Hematopoietic multipotent progenitor cell treated with erythropoietin and hydrocortisone succinate and interleukin-3 and kit ligand, for 8 days (in vitro differentiated cells): ENCODE data around the gene MYL4.
"Not testable (repeated sequence)": the region's sequence is repeated elsewhere in the genome, so short reads cannot be mapped to it uniquely, and the experiment has no call there.

Experiments used
- DNase-seq: peaks from one replicate; pipeline ENCODE4 v3.0.0-alpha.2; 2015

Gene MYL4

DNA sequence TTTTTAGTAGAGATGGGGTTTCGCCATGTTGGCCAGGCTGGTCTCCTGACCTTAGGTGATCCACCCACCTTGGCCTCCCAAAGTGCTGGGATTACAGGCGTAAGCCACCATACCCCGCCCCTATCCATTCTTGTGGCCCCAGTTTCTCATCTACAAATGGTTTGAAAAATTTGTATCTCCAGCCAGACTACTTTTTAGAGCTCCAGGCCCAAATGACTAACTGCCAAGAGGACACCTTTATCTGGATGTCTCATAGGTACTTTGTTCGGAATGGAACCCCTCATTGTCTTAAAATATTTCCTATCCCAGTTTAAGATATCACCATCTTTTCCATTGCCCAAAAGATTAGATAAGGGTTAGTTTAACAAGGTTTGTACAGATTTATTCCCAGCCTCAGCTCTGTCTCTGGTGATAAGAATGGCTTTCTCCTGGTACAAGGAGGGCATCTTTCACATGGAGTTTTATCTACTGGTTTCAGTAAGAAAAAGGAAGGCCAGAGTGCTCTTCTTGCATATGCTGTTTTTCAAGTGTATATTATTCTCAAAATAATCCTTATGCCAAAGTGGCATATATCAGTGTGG lies 15.1 kb upstream of the MYL4 start:
- peak; percentile 59 for DNase-seq

DNA sequence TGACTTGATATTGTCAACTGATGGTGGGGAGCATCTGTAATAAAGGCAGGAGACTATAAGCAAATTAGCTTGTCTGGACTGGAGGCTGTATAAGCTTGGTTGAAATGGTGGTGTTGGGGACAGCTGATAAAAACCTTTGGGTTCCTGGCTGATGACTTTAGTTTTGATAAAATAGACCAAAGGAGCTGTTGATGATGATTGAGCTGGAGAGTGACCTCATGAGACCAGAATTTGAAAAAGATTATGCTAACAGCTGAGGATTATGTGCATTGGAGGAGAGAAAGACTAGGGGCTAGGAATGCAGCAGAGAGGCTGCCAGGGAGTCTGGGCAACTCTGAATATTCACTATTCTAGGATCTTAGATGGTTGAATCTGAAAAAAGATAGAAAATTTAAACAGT lies 11.3 kb upstream of the MYL4 start:
- peak; percentile 93 for DNase-seq

DNA sequence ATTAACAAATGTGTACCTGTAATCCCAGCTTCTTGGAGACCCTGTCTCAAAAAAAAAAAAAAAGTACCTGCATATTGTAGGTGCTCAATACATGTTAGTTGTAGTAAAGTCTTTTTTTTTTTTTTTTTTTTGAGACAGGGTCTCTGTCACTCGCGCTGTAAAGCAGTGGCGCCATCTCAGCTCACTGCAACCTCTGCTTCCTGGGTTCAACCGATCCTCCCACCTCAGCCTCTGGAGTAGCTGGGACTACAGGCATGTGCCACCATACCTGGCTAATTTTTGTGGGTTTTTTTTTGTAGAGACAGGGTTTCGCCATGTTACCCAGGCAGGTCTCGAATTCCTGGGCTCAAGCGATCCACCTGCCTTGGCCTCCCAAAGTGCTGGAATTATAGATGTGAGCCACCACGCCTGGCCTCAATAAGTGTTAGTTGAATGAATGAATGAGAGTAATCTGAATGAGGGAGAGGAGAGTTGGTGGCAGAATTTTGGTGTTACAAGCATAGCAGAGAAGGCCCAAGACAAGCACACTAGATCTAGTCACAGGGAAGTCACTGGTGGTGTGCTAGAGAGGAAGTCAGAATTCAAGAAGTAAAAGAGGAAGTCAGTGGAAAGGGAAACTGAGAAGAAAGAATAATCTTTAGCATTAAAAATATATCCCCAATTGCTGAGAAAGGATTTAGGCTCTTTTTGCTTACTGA lies 9.4 kb upstream of the MYL4 start:
- DNase-seq = no peak

DNA sequence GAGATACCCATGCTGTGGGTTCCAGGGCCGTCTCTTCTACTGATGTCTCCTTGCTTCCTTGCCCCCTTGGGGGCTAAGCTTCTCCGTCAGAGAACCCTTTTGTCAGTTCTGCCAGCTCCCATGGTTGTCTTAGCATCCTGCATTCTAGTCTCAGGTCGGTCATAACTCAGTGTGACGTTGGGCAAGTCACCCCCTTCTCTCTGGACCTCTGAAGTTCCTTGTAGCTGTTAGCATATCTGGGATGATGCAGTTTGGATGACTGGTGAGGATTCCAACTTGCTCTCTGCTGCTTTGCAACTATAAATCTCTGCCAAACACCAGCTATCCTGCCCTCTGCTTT lies 8.9 kb upstream of the MYL4 start:
- DNase-seq = no peak

DNA sequence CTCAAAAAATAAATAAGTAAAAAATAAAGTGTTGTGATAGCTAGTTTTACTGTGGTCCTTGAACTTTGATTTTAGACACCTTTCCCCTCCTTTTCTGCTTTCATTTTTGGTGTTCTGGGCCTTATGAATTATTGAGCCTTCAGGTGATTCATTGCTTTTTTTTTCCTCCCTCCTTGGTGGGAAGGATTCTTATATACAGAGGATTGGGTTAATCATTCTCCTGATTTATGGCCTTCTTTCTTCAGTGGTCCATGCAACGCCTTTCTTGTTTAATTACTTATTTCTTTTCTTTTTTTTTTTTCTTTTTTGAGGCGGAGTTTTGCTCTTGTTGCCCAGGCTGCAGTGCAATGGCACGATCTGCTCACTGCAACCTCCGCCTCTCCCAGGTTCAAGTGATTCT lies 8.0 kb upstream of the MYL4 start:
- DNase-seq = no peak

DNA sequence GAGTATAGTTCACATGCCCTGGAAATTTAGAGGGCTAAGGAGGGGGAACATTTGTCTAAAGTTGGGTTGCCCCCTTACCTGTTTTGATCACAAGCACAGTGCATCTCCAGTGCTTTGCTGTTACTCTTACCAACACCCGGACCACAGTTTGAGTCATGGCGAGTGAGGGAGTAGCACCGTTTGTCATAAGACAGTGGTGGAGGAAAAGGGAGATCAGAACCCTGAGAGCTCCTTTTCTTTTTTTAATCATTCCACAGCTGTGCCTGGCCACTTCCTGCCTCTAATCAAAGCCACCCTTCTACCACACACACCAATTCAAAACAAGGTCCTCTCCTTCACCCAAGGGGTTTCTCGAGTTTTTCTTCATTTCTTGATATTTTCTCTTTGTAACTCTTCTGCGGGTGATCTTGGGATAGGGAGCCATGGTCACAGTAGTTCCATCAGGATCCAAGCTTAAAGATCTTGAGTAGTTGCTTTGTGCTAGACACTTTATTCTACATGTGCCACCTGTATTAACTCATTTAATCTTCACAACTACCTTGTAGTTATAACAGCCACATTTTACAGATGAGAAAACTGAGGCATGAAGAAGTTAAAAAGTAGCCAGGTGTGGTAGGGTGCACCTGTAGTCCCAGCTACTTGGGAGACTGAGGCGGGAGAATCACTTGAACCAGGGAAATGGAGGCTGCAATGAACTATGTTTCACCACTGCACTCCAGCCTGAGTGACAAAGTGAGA lies 5.0 kb upstream of the MYL4 start:
- DNase-seq = peak; percentile 61

DNA sequence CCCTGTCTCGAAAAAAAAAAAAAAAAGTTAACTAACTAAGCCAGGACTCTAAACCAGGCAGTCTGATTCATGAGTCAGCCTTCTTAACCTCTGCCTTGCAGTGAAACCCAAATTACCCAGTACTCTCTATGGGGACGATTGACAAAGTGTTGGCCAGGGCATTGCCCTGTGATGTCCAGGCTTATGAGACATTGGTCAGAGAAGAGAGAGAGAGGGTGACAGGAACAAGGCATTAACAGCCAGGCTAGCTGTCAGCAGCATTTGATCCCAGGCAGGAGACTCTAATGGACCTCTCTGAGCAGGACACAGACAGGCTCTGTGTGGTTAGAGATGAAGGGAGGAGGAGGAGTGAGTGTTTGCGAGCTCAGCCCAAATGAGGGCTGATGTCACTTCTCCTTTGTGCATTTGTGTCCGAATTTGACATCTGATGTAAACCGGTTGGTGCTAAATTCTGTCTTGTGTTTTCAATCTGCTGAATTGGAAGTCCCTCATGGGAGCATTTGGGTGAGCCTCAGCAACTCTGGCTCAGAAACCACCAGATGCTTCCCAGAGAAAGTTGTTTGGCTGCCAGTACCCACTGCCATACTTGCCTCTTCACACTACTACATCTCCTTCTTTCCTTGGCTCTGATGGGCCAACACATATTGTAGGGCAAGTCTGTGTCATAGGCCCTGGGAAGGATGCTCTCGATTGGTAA lies 4.3 kb upstream of the MYL4 start:
- no peak for DNase-seq

DNA sequence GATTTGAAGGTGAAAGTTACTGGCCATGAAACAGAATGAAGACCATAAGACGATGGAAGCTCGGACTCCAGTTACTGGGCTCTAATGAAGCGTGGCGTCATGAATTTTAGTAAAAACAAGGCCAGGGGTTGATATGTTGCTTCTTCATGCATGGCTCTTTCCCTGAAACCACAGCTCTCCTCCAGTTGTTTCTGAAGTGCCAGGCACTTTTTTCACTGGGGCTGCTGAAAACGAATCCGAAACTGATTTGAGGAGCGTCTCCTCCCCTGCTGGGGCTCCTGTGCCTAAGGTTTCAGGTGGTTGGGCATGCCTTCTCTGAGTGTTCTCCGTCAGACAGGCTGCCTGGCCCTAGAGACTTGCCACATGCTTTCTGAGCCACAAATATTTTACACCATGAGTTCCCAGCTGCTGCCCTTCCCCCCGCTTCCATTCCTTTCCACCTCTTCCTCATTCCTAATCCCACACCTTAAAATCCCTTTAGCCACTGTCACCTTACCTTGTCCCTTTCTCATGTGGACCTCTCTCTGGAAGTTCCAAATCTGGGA lies 3.7 kb upstream of the MYL4 start:
- DNase-seq = no peak

DNA sequence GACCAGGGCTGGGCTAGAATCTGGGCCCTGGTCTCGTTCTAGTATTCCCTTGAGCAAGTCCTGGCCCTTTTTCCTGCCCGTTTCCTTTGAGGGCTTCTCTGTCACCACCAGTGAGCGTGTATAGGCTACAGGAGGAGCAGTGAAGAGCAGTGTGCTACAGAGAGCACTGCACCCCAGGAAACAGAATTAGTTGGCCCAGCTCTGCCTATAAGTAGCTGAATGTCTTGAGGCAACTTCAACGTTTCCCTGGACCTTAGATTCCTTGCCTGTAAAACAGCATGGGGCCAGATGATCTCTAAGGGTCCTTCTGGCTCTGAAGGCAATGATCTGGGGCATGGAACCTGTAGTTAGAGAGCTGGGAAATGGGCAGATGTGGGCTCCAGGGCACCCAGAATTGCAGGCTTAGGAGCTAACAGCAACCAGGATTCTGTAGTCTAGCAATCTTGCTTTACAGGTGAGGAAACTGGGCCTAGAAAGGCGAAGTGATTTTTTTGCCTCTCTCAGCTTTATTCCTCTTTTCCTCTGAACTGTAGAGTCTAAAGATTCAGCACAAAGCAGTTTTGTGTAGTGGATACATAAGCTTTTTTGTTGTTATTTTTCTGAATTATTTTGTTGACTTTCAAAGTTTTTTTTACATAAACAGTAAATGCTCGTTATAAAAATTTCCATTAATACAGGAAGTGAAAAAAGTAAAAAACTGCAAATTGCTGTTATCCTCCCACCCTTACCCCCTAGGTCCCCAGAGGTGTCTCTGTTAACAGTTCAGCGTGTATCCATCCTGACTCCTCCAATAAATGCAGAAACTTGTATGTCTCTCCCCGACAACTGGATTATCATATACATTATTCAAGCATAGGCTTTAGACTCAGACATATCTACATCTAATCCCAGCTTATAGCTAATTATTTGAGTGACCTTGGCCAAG lies 1.7 kb upstream of the MYL4 start:
- no peak for DNase-seq

DNA sequence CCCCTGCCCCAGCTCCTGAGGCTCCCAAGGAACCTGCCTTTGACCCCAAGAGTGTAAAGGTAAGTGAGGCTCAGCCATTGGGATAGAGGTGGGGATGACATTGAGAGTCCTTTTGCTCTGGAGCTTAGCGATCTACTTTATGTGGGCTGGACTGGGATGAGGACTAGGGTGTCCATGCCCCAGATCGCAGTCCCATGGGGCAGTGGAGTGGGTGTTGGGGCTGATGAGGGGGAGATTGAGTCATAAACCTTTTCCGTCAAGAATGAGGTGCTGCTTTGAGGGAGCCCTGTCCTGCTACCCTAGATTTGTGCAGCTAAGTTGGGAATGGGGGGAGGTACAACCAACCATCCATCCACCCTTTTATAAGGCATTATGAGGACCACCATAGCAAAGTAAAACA lies 351 bp downstream of the MYL4 start:
- no peak for DNase-seq

DNA sequence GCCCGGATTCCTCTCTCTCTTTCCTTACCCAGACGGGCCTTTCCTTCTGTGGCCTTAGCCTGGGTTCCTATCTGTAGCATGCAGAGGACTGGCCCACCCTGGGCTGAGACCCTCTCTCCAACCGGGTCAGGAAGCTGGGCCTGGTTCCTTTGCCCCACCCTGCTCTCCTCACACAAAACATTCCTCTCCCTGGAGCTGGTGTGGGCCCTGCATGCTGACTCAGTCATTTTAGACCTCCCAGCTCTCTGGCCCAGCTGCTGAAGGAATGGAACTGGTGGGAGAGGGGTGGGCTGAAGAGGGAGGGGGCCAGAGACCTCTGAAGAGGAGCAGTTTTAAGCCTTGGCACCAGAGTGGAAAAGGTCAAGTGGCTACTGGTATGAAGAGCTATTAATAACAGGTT lies 957 bp downstream of the MYL4 start:
- DNase-seq = no peak

DNA sequence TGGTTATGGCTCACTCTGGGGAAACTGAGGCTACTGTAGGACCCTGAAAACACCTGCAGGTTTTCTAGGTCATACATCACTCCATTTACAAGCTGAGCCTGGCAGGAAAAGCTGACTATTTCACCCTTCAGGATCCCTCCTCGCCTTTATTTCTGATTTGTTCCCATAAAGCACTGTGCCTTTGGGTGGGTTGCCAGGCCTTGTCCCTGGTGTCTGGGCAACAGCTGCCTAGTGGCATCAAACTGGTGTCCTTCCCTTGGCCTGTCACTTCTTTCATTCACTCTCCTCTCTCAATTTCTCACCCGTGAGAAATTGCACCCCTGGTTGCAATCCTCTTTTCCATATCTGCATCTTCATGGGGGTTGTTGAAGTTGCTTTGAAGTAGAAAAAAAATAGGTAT lies 1.6 kb downstream of the MYL4 start:
- DNase-seq = no peak

DNA sequence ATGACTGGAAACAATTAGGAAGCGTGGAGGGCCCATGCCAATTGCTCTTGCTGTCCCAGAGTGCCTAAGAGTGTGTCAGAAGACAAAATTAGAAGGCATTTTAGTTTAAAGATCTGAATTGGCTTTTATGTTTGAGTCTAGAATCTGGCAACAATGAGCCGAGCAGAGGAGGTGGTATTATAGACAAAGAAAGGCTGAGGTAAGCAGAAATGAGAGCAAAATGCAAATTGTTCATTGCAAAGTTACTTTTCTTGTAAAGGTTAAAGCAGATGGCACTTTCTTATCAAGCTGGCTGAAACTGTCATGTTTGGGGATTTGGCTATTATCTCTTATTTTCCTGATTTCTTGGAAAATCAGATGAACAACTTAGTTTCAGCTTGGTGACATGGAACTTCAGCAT lies 3.3 kb downstream of the MYL4 start:
- DNase-seq = no peak

DNA sequence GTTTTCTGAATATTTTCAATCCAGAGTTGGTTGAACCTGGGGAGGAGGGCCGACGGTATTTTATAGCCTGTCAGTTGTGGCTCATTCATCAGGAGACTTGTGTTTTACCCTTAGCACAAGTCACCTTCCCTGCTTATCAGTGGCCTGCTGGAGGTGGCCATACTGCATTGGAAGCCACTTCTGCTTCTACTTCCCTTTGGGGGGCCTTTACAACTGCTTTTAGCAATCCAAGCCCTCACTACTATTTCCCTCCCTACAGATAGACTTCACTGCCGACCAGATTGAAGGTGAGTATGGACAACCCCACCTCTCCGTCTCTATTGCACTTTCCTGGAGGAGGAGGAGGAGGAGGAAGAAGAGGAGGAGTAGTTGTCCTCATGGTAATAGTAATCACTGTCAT lies 4.4 kb downstream of the MYL4 start:
- no peak for DNase-seq

DNA sequence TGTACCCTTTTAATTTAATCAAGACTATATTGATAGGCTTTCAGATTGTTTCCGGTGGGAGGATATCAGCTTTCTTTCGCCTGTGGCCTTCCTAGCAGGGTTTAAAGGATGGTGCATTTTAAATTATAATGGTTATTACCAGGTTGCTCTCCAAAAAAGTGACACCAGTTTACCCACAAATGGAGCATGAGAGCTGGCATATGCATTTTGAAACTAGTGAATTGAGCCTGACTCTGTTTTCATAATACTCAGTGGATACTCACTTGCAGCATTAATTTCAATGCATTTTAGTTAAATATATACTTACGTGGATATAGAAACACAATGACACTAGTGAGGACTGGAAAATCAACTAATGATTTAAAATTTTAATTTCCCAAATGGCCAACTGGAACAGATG lies 5.8 kb downstream of the MYL4 start:
- DNase-seq = no peak

DNA sequence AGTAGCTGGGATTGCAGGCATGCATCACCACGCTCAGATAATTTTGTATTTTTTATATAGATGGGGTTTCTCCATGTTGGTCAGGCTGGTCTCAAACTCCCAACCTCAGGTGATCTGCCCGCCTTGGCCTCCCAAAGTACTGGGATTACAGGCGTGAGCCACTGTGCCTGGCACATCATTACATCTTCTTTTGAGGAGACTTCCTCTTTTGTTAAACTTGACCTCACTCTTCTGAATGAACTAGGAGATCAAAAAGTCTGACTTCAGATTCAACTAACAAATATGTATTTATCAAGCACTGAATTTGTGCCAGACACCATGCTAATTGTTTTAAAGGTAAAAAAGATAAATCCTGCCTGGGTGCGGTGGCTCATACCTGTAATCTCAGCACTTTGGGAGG lies 7.7 kb downstream of the MYL4 start:
- not testable (repeated sequence) for DNase-seq

DNA sequence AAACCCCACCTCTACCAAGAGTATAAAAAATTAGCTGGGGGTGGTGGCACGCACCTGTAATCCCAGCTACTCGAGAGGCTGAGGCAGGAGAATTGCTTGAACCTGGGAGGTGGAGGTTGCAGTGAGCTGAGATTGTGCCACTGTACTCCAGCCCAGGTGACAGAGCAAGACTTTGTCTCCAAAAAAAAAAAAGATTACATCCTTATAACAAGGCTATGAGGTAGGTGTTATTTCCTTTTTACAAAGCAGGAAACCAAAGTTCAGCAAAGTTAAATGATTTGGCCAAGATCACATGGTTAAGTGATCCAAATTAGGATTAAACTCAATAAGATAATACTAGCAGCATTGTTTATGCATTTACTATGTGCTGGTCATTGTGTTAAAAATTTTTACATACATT lies 8.1 kb downstream of the MYL4 start:
- not testable (repeated sequence) for DNase-seq

DNA sequence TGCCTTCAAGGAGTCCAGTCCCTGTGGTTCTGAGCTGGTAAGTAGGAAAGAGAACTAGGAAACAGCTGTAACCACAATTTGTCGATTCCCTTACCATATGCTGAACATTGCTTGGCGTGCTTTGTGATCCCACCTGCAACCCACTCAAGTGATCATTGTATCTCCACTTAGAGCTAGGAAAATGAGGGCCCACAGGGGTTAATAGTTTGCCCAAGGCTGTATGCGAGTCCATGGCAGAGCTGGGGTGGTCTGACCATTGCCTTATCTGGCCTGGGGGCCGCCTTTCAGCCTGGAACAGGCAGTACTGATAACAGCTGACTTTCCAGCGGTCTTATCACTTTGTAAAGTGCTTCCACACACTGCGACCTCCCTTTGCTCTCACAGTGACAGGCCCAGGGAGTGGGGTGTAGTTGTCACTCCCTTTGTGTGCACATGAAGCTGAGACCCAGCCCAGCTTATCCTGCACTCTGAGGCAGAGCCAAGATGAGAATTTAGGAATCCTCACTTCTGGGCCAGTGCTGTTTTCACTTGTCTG lies 9.8 kb downstream of the MYL4 start:
- peak; percentile 96 for DNase-seq

DNA sequence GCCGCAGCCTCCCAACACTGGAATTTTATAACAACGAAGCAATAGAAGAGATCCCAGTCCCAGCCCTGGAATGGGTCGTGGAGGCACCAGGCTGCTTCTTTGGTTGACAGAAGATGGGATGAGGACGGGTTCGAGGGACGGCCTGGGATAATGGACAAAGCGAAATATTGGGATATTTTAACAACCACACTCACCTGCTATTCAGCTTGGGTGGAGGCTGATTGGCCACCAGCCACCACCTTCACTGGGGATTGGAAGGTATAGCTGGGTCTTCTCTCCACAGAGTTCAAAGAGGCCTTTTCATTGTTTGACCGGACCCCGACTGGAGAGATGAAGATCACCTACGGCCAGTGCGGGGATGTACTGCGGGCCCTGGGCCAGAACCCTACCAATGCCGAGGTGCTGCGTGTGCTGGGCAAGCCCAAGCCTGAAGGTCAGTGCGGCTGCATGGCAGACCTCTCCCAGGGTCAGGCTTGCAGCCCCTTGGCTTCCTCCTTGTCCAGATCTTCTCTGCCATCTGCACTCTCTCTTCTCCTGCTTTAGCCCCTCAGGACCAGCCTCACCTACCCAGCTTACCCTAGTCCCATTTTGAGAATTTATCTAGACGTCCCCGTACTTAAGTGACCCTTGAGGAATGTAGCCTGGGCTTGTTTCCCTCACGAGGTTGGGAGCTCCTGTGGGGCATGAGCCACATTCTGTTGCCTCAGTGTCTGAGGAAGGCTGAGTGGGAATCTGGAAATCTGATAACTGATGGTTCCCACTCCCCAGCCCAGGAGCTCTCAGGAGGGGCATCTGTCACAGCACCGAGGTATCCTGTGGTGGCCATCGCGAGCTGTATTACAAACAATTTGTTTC lies 10.7 kb downstream of the MYL4 start:
- no peak for DNase-seq

DNA sequence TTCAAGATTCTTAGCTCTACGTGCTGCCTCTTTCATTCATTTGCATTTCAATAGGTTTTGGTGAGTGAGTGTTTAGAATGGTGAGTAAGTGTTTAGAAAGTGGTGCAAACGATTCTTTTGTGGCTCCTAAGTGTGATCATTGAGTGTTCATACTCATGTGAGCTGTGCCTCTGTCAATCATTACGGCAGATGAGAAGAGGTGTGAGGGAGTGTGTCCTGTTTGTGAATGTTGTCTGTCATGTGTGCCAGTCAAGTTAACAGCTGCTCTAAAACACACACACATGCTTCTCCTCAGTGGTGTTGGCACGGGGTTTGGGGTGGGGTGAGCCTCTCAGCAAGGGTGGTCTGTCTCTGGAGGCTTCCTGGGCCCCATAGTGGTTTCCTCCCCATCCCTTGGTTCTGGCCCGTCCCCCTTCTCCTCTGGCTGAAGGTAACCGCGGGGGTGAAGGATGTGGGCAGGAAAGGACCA lies 11.4 kb downstream of the MYL4 start:
- peak; percentile 38 for DNase-seq

DNA sequence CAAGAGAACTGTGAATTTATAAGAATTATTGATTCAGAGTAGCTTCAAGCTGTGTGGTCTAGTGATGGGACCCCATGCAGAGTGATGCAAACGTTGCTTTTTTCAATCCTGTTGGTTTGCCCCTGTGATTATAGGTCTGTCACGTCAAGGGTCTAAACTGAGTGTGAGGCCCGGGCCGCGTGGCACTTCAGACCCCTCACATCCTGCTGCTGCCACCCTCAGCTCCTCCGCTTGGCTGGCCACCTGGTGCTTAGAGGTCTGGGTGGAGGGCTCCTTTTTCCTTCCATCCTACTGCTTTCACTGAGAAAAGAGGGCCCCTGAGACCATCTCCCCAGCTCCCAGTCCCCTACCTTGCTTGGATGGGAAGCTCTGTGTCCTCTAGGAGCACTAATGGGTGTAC lies 12.0 kb downstream of the MYL4 start:
- DNase-seq = no peak
